ENCODE data around the gene ADSS1.

ADSS1 gene

DNA sequence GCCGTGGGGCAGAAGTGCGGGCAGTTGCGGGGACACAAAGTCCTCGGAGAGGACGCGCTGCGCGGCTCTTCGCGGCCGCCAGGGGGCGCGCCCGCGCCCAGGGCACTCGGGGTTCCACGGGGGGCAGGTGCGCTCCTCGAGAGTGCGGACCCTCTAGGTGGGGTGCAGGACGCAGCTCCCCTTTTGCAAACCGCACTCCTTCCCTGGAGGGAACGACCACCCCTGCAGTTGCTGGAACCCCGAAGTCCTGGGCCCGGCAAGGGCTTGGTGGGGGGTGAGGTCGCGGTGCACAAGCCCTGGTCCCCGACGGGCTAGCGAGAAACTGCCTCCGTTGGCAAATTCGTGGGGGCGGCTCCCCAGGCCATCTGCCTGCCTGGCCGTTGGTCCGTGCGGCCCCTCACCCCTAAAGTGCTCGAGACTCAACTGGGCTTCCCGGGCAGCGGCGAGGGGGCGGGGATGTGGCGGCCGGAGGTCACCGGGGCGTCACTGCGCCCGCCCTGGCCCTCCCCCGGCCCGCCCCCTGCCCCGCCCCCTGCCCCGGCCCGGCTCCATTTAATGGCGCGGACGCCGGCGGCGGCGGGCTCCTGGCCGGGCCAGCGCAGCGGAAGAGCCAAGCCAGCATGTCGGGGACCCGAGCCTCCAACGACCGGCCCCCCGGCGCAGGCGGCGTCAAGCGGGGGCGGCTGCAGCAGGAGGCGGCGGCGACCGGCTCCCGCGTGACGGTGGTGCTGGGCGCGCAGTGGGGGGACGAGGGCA, at the start of gene ADSS1:
Gene ADSS1, plus strand, starts transcription at position 579 of the 756 bp plus-strand sequence. Its CDS starts 42 bp downstream, at position 621.
- no peak for DNase-seq (ENCODE audit: low read depth)

DNA sequence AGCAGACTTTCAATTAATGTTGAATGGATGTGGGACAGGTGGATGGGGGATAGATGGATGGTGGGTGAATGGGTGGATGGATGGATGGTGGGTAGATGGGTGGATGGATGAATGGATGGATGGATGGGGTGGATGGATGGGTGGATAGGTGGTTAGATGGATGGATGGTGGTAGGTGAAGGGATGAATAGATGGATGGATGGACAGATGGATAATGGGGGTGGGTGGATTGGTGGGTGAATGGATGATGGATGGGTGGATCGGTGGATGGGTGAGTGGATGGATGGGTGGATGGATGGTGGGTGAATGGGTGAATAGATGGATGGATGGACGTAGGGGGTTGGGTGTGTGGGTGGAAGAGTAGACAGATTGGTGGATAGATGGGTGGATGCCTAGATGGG, 48.6 kb upstream of the ADSS1 start:
- DNase-seq (ENCODE audit: low read depth), result no peak

DNA sequence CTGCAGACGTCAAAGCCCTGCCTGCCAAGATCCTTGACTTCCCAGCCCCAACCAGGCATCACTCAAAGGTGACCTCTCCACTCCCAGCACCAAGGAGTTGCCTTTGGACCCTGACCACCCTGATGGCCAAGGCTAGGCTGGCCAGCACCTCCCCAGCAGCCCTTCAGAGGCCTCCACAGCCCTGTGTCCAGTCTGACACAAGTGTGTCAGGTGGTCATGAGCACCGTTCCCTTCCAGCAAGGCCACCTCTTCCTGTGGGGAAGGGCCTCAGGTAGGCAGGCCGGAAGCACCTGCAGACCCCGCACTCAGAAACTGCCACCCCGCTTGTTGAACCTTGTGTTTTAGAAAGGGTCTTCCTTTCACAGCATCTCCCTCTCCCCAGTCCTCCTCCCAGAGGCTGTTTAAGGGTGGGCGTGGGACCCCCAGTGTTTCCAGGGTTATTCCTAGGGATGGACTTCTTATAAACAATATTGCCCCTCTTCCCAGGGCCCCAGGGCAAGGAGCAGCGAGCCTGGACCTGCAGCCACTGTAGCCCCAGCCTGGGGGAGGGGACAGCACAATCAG, 47.8 kb upstream of the ADSS1 start:
- no peak for DNase-seq (ENCODE audit: low read depth)

DNA sequence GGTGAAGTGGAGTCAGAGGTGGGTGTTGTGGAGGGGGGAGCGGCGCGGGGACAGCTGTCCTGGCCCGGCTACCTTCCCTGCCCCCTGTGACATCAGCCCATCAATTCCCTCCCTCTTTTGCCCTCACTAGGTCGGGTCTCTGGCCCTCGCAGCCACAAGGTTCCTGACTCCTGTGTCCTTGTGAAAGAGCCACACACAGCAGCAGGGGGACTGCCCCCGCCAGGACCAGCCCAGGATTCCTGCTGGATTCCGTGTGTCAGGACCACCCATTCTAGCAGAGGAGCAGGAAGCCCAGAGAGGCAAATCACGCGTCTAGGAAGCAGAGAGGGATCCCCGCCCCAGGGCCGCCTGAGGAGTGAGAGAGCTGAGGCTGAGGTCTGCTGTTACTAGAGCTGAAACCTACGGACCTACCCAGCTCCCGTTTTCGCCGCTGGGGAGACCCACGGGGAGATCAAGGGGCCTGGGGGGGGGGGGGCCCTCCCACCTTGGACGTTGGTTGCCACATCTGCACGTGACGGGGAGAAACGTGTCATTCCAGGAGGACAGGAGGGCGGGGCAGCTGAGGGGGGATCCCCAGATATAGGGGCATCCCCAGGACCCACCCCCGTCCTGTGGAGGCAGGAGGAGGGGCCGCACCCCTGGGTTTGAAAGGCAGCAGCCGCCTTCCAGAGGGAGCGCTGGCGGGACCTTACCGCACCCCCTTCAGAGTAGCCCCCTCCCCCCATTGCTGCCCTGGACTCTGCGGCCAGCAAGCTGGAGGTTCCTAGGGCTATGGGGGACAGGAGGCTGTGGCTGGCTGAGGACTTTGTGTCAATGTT, 47.1 kb upstream of the ADSS1 start:
- DNase-seq (ENCODE audit: low read depth), result no peak

DNA sequence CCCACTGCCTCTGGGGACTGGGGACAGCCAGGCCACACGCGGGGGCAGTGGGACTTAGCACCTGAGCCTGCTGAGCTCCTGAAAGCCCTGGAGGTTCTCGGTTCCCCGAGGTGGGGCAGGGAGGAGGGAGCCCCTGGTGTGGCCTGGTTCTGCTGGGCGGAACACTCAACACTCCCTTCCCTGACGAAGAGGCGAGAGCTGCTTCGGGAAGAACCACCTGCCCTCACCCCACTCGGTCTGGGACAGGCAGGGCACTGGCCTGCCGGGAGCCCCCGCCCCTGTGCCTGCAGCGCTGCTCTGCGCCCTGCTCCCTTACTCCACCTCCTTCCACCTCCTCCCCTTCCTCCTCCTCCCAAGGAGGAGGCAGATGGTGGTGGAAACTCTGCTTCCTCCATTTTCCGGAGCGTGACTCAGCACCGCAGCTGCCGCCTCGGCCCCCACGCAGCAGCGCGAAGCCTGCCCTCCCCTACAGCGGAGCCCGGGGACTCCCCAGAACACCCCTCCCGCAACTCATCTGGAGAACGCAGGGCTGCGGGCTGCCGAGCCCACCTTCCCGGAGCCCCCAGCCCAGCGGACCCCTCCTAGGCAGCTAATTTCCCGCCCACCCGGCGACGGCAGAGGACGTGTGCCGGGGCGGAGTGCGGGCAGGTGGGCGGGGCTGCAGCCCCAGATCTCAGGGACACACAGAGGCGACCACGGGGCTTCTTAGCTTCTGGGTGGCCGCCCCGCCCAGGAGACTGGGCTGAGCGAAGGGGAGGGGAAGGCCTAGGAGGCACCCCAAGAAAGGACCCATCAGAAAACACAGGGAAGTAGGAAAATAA, 46.3 kb upstream of the ADSS1 start:
- peak; percentile 53 for DNase-seq (ENCODE audit: low read depth)

DNA sequence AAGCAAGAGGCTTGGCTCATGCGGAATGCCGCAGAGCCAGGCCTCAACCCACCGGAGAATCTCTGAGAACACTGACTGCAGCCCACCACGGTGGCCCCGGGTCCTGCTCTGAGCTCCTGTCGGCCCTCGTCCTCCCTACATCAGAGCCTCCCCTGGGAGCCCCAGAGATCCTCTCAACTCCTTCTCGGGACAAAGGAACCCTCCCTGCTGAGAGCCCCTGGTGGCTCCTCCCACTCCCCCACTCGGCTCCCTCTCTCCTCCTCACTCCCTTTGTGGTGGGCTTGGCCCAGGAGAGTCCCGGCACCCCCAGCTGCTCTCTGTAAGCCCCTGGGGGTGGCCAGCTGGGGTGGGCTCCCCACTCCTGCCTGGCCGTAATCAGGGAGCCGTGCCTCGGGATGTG, 45.7 kb upstream of the ADSS1 start:
- no peak for DNase-seq (ENCODE audit: low read depth)

DNA sequence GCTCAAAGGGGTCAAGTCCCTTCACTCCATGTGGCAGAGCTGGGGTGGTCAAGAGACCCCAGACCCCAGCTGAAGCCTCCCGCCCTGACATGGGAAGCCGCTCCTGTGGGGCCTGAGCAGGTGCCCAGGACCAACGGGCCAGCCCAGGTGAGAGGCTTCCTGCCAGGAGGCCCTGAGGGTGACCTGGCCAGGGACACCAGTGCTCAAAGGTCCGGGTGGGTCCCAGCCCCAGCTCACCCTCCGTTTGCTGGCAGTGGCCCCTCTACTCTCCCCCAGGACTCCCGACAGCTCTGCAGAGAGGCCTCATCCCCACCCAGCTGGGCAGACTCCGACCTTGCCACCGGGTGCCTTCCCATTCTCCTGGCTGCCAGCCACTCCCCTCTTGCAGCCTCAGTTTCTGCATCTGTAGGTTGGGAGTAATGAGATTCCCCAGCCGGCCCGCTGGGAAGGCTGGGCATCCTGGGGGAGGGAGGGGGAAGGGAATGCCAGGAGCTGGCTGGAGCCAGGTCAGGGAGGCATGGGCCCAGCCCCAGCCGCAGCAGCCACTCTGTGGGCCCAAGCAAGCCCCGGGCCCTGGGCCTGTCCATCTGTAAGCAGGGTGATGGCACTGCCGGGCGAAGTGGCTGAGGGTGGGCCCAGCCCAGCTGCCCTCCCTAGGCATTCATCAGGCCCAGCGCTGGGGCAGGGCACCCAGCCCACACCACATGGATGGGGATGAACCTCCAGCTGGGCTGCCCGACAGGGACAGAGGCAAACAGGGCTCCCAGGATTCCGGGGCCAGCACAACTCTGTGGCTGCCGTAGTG, 44.9 kb upstream of the ADSS1 start:
- DNase-seq (ENCODE audit: low read depth), result no peak

DNA sequence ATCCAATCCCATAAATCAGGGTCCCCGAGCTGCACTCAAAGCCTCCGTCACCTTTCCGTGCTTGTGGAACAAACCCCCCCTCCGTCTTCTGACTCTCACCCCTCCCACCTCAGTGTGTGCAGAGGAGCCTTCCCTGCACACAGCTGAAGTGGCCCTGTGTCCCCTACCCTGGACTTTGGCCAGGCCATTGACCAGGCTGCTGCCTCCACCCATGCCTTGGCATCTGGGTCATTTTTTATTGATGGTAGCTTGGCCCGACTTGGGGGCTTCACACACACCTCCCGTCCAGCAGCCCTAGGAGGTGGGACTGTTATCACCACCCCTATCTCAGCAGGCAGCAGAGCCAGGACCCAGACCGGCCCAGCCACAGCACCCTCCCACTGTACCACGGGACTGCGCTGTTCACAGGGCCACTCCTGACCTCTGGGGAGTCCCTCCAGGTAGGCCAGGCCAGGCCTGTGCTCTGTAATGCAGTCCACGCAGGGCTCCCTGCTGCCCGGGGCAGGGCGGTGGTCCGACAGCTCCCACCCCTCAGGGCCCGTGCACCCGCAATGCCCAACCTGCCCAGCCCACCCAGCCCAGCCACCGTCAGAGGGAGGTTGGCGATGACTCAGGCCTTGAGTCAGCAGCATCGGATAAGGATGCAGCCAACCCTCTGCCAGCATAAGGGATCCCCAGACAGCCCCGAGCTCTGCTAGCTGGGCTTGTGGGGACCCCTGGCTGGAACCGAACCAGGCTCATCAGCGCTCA, 43.8 kb upstream of the ADSS1 start:
- DNase-seq (ENCODE audit: low read depth), result no peak

DNA sequence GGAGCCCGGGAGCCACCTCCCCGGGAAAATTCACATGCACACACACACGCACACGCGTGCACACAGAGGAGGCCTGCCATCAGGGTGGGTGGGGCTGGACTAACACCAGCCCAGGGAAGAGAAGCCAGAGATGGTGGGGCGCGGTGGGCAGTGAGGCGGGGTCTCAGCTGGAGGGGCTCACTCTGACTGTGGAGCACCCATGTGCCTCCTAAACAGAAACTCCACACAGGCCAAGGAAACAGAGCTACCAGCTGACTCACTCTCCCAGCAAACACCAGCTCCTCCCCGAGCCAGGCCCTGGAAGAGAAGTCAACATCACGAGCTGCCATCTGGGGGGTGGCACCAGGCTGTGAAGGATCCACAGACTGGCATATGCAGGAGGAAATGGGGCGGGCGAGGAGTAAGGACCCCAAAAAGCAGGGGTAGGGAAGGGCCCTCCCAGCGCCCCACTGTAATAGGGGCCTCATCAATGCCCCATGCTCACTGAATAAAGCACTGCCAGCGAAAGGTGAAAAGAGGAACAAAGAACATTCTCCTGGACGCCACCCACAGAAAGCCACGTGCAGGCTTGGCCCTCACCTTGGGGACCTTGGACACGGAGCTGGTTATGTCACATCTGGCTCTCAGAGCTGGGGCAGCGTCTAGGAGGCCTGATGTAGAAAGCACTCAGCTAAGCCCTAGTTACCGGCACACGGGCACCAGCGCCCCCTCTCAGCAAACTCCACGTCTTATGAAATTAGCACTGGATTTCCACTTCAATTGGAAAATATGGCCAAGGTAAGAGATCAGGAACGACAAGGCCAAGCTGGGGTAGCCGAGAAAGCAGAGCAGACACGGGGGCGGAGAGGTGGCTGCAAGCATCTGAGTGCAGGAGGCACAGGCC, 43.0 kb upstream of the ADSS1 start:
- peak; percentile 62 for DNase-seq (ENCODE audit: low read depth)

DNA sequence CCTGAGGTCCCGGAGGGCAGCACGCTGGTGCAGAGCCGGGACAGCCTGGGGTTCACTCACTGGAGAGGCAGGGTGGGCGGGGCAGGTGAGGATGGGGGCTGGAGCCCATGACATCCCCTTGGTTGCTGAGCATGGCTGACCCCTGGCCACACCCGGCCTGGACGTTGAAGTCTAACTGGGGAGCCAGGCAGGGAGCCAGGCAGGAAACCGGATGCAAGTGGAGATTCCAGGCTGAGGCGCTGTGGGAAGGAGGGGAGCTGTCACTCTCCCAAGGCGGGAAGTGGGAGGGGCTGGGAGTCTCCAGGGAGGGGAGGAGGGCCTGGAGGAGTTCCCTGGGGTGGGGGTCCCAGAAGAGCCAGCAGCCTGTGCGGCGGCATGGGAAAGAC, 42.3 kb upstream of the ADSS1 start:
- peak; percentile 77 for DNase-seq (ENCODE audit: low read depth)

DNA sequence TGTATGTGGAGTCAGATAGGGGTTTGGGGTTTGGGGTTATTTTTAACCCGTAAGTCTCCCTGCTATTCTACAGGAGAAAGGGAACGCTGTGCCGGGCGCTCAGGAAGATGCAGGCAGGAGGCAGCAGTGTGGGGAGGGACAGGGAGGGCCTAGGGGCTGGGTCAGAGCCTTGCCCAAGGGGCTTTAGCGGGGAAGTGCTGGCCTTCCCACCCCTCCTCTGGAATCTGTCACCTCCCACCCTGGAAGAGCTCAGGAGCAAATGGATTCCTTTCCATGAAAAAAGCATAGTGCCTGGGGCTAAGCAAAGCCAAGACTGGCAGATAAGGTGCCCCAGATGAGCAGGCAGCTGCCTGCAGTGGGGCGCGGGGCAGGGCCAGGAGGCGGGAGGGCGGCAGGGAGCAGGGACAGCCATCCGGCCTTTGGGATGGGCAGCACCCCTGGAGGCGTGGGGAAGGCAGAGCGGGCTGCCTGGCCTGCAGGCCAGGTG, 41.9 kb upstream of the ADSS1 start:
- DNase-seq (ENCODE audit: low read depth), result no peak

DNA sequence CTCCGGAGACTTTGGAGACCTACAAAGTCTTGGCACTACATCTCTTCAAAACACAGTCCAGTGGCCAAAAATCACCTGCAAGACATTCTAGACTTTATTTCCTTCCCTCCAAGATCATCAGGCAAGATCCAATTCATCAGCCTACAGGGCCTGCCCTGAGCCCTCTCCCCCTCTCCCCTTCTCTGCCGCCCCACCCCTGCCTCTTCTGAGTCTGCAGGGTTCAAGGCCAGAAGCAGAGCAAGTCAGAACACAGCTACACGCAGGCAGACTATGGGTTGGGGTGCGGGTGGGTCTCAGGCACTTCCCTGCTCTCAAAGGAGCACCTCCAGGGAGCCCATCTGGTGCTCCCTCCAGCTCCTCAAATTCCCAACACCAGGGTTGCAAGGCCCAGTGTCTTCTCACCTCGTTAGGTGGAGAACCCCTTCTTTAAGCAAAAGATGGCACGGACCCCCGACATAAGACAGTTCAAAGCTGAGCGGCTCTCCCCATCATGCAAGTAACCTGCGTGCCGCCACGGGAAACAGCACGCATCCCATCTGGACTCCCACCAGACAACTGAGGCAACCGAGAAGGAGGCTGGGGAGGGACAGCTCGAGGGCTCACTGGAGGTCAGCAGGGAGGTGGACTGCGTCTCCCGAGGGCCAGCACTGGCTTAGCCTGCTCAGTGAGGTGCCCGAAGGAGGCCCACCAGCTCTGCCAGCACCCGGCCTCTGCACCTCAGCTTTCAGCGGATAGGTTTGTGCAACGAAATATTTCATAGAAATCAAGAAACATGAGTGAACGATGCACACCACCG, 40.2 kb upstream of the ADSS1 start:
- no peak for DNase-seq (ENCODE audit: low read depth)

DNA sequence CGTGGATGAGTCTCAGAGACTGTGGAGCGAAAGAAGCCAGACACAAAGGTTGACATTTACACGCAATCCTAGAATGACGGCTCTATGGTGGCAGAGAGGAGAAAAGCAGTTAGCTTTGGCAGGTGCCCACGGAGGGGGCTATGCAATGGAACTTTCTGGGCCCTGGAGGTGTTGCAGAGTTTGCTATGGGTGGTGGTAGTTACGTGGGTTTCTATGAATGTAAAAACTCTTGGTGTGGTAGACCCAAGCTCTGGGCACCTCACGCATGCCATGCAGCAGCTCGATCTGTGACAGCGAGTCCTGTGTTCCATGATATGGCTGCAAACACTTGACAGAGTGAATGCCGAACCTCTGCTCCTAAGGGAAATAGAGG, 39.6 kb upstream of the ADSS1 start:
- no peak for DNase-seq (ENCODE audit: low read depth)

DNA sequence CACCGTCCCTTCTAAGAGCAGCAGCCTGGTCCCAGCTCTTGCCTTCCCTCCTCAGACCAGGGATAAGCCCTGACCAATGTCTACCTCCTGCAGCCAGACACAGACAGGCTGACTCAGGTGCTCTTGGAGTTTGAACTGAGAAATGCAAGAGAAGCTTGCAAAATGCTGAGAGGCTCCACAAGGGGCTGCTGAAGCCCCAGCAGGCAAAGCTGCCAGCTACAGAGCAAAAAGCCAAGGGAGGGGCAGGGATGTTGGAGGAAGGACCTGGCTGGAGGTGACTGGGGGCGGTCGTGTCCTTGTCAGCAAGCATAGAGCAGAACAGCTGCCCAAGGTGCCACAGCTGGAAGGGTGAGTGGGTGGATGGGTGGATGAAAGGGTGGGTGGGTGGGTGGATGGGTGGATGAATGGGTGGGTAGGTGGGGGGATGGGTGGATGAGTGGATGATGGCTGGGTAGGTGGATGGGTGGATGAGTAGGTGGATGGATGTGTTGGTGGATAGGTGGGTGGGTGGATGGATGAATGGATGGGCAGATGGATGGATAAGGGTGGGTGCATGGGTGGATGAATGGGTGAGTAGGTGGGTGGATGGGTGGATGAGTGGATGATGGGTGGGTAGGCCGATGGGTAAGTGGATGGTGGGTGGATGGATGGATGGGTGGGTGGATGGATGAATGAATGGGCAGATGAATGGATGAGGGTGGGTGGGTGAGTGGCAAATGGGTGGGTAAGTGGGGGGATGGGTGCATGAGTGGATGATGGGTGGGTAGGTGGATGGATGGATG, 38.6 kb upstream of the ADSS1 start:
- DNase-seq (ENCODE audit: low read depth), result no peak

DNA sequence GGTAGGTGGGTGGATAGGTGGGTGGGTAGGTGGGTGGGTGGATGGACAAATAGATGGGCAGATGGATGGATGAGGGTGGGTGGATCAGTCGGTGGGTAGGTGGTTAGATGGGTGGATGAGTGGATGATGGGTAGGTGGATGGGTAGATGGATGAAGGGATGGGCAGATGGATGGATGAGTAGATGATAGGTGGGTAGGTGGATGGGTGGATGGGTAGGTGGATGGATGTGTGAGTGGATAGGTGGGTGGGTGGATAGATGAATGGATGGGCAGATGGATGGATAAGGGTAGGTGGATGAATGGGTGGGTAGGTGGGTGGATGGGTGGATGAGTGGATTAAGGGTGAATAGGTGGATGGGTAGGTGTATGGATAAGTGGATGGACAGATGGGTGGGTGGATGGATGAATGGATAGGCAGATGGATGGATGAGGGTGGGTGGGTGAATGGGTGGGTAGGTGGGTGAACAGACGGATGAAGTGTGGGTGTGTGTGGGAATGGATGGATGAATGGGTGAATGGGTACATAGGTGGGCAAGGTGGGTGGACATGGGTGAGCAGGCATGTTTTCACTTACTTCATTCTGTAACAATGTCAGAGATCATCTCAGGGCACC, 37.9 kb upstream of the ADSS1 start:
- no peak for DNase-seq (ENCODE audit: low read depth)

DNA sequence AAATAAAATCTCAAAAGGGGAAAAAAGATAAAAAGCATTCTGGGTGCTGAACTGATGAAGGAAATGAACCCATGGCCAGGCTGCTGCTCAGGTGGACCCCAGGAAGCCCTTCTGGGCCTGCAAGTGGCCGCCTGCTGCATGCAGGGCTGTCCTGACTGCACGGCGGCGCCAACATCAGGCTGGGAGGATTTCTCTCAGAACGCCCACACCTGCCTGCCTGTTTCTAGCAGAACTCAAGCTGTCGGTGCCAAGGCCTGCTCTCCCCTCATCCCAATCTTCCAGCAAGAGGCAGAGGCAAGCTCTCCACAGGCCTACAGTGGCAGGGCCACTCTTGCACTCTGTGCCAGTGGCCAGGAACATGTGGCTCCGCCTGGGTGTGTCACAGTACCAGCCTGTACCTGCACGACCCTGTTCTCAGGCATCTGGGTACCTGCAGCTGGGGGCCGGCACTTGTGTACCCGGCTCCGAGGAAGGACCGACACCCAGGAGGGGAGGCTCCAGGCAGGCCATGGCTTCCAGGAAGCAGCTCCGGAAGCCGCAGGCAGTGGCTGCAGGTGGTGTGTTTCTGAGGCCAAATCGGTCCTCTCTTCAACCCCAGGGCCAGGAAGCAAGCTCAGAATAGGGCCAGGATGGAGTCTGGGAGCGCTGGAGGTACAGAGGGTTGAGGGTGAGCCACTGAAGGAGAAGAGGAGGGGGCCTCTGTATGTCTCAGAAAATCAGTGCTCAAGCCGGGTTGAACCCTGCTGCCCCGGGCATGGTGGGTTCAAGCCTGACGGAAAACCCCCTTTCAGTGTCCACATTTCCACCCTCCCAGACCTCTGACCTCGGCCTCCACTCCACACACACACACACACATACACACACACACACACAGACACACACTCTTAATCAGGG, 37.2 kb upstream of the ADSS1 start:
- DNase-seq (ENCODE audit: low read depth), result no peak
